Astrocyte (in vitro differentiated cells and primary cell): ENCODE data around the gene PIAS1. TPM values are rescaled to one million over a fixed set of nuclear protein-coding genes. Genes with fewer than 3 reads are reported as not detected.

Experiments
- DNase-seq: peaks from one replicate; pipeline ENCODE4 v3.0.0-alpha.2; 2010; ENCODE audit warnings: low read depth
- FAIRE-seq: peaks from 2 replicates; lab custom pipeline; 2011; peaks lifted over from hg19 to GRCh38; lab: Jason Lieb, UNC
- H2AFZ ChIP-seq: 2 replicates; pipeline ENCODE4 v1.6.0; 2012; ENCODE audit warnings: low read depth, low read length, inconsistent platforms
- H3K27ac ChIP-seq: 2 replicates; pipeline ENCODE4 v1.5.1; 2011; ENCODE audit warnings: low read depth, low read length, inconsistent platforms
- H3K27me3 ChIP-seq: 2 replicates; pipeline ENCODE4 v1.6.0; 2011; ENCODE audit warnings: low read length, inconsistent platforms; ENCODE audit not compliant: insufficient read depth
- H3K36me3 ChIP-seq: 2 replicates; pipeline ENCODE4 v1.5.1; 2011; ENCODE audit warnings: low read length, inconsistent platforms; ENCODE audit not compliant: insufficient read depth
- H3K4me1 ChIP-seq: 2 replicates; pipeline ENCODE4 v1.5.1; 2011; ENCODE audit warnings: low read length, inconsistent platforms; ENCODE audit not compliant: insufficient read depth
- H3K4me2 ChIP-seq: 2 replicates; pipeline ENCODE4 v1.6.0; 2012; ENCODE audit warnings: low read length, inconsistent platforms
- H3K4me3 ChIP-seq: 2 replicates; pipeline ENCODE4 v1.5.1; 2011; ENCODE audit warnings: low read depth, mild to moderate bottlenecking, low read length, inconsistent platforms; ENCODE audit not compliant: insufficient read depth
- H3K79me2 ChIP-seq: 2 replicates; pipeline ENCODE4 v1.6.0; 2012; ENCODE audit warnings: mild to moderate bottlenecking, low read length, inconsistent platforms; ENCODE audit not compliant: insufficient read depth
- H3K9ac ChIP-seq: 2 replicates; pipeline ENCODE4 v1.6.0; 2012; ENCODE audit warnings: mild to moderate bottlenecking, low read length, inconsistent platforms
- H3K9me3 ChIP-seq: 2 replicates; pipeline ENCODE4 v1.5.1; 2012; ENCODE audit warnings: low read depth, mild to moderate bottlenecking, low read length, inconsistent platforms; ENCODE audit not compliant: insufficient read depth
- H4K20me1 ChIP-seq: 2 replicates; pipeline ENCODE4 v1.6.0; 2012; ENCODE audit warnings: low read length, inconsistent platforms; ENCODE audit not compliant: insufficient read depth
- H3K27ac Mint-ChIP-seq: one replicate; pipeline ENCODE4 v1.8.0; 2021; ENCODE audit warnings: mild to moderate bottlenecking, mixed read lengths; ENCODE audit not compliant: unreplicated experiment
- H3K27me3 Mint-ChIP-seq: one replicate; pipeline ENCODE4 v1.8.0; 2021; ENCODE audit warnings: low read depth, mixed read lengths; ENCODE audit not compliant: unreplicated experiment
- H3K36me3 Mint-ChIP-seq: one replicate; pipeline ENCODE4 v1.8.0; 2021; ENCODE audit warnings: low read depth, mixed read lengths; ENCODE audit not compliant: unreplicated experiment
- H3K4me1 Mint-ChIP-seq: one replicate; pipeline ENCODE4 v1.8.0; 2021; ENCODE audit warnings: low read depth, mixed read lengths; ENCODE audit not compliant: unreplicated experiment
- H3K4me3 Mint-ChIP-seq: one replicate; pipeline ENCODE4 v1.8.0; 2021; ENCODE audit warnings: mild to moderate bottlenecking, moderate library complexity, mixed read lengths; ENCODE audit not compliant: unreplicated experiment
- H3K9me3 Mint-ChIP-seq: one replicate; pipeline ENCODE4 v1.8.0; 2021; ENCODE audit warnings: mild to moderate bottlenecking, mixed read lengths; ENCODE audit not compliant: unreplicated experiment
- EZH2 ChIP-seq: IDR thresholded peaks from 2 replicates; pipeline ENCODE4 v1.6.1; 2012; ENCODE audit warnings: mild to moderate bottlenecking, low read length, inconsistent platforms; ENCODE audit not compliant: insufficient read depth
- total RNA-seq: library from RNA; stranded (reverse); gene quantifications from 2 replicates; pipeline ENCODE4 v1.2.1, GENCODE V29; 2021
- TF ChIP-seq, protein P1 (sequence below): IDR thresholded peaks from 2 replicates; pipeline ENCODE4 v1.5.1; 2011; ENCODE audit warnings: low read depth, mild to moderate bottlenecking, inconsistent platforms, low read length, moderate library complexity; ENCODE audit not compliant: insufficient read depth

The PIAS1 gene
- total RNA-seq, 1 donor from 2014 or later, result 30.2 TPM

DNA sequence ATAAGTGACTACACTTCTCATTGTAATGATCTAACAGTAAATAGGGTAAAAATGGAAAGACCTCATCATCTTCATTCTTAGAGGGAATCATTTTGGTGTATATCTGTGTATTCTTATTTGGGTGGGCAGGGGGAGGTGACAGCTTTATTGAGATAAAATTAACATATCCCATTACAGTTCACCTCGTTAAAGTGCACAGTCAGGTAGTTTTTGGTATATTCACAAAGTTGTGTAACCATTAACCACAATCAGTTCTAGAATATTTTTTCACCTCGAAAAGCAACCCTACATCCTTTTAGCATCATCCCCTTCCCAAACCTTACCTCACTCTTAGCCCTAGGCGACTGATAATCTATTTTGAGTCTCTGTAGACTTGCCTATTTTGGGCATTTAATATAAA is 8.1 kb downstream of the PIAS1 start:
- FAIRE-seq, result no peak
- Histone ChIP-seq H3K27ac (no peak overlapping the region), H2AFZ (no peak overlapping the region), H3K9ac (no peak overlapping the region), H3K4me1 (no peaks in the 10 kb centered on the region), H3K79me2 (peaks cover 100% of the 10 kb centered on the region), H3K27me3 (no peaks in the 10 kb centered on the region), H3K36me3 (no peaks in the 10 kb centered on the region), H4K20me1 (peaks cover 89% of the 10 kb centered on the region), H3K4me2 (no peak overlapping the region), H3K9me3 (no peaks in the 10 kb centered on the region), H3K4me3 (no peak overlapping the region)
- H3K4me1 Mint-ChIP-seq, result peaks cover 21% of the 10 kb centered on the region
- no peak for TF ChIP-seq EZH2
- TF ChIP-seq, protein P1, sequence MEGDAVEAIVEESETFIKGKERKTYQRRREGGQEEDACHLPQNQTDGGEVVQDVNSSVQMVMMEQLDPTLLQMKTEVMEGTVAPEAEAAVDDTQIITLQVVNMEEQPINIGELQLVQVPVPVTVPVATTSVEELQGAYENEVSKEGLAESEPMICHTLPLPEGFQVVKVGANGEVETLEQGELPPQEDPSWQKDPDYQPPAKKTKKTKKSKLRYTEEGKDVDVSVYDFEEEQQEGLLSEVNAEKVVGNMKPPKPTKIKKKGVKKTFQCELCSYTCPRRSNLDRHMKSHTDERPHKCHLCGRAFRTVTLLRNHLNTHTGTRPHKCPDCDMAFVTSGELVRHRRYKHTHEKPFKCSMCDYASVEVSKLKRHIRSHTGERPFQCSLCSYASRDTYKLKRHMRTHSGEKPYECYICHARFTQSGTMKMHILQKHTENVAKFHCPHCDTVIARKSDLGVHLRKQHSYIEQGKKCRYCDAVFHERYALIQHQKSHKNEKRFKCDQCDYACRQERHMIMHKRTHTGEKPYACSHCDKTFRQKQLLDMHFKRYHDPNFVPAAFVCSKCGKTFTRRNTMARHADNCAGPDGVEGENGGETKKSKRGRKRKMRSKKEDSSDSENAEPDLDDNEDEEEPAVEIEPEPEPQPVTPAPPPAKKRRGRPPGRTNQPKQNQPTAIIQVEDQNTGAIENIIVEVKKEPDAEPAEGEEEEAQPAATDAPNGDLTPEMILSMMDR, result no peak
- no peaks in the 10 kb centered on the region for H3K27me3 Mint-ChIP-seq
- no peaks in the 10 kb centered on the region for H3K9me3 Mint-ChIP-seq
- no peak for DNase-seq
- no peak overlapping the region for H3K4me3 Mint-ChIP-seq
- H3K27ac Mint-ChIP-seq, result no peak overlapping the region
- H3K36me3 Mint-ChIP-seq, result peaks cover 2% of the 10 kb centered on the region

DNA sequence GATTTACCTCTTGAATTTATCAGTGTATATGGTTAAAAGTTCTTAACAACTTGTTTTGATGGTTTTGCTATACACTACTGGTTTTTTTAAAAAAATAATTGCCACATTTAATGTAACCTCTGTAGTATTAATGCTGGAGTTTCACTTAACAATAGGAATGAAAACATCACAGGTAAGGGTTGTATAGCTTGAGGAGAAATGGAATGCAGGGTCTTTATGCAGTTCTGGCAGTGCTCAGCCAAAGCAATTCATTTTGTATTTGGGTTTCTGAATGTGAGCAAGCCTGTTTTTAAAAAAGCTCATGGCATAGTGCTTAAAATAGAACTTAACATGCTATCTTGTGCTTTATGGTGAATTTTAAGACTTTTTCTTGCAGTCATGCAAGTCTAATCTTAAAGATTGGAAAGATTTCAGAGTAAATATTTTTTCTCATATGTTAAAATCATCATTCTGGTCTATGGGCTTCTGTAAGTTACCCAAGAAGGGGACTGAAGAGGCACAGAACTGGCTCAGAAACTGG is 8.9 kb downstream of the PIAS1 start:
- H3K4me3 ChIP-seq, result no peak overlapping the region
- Mint-ChIP-seq H3K27me3 (no peaks in the 10 kb centered on the region), H3K9me3 (no peaks in the 10 kb centered on the region), H3K4me3 (no peak overlapping the region), H3K27ac (no peak overlapping the region), H3K4me1 (peaks cover 14% of the 10 kb centered on the region), H3K36me3 (peaks cover 2% of the 10 kb centered on the region)
- DNase-seq (no peak), FAIRE-seq (no peak)
- TF ChIP-seq EZH2, result no peak
- TF ChIP-seq, protein P1, result no peak
- H3K27ac ChIP-seq, result no peak overlapping the region
- peaks cover 100% of the 10 kb centered on the region for H3K79me2 ChIP-seq
- no peaks in the 10 kb centered on the region for H3K27me3 ChIP-seq
- H3K9ac ChIP-seq, result no peak overlapping the region
- peaks cover 88% of the 10 kb centered on the region for H4K20me1 ChIP-seq
- H3K9me3 ChIP-seq, result no peaks in the 10 kb centered on the region
- no peak overlapping the region for H3K4me2 ChIP-seq
- H3K36me3 ChIP-seq, result no peaks in the 10 kb centered on the region
- no peak overlapping the region for H2AFZ ChIP-seq
- no peaks in the 10 kb centered on the region for H3K4me1 ChIP-seq

DNA sequence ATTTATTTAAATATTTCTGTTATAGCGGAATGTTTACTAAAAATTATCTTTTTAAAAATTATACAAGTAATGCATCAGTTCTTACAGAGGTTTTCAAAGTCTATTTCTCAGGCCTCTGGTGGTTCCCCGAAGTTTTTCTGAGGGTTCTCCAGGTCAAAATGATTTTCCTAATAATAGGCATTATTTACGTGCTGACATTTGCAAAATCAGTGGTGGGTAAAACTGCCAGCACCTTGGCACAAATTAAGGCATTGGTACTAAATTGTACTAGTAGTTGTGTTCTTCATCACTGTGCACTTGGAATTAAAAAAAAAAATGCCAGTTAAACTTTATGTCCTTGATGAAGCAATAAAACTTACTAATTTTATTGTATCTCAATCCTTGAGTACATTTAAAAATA is 9.5 kb downstream of the PIAS1 start:
- no peak overlapping the region for H3K27ac Mint-ChIP-seq
- TF ChIP-seq EZH2, result no peak
- TF ChIP-seq, protein P1, result no peak
- H4K20me1 ChIP-seq, result peaks cover 89% of the 10 kb centered on the region
- H3K9me3 Mint-ChIP-seq, result no peaks in the 10 kb centered on the region
- no peak for DNase-seq
- H3K27me3 ChIP-seq, result no peaks in the 10 kb centered on the region
- FAIRE-seq, result no peak
- H3K9ac ChIP-seq, result no peak overlapping the region
- H3K79me2 ChIP-seq, result peaks cover 100% of the 10 kb centered on the region
- no peaks in the 10 kb centered on the region for H3K4me1 ChIP-seq
- no peak overlapping the region for H3K27ac ChIP-seq
- H3K4me3 ChIP-seq, result no peak overlapping the region
- no peak overlapping the region for H3K4me3 Mint-ChIP-seq
- H3K36me3 Mint-ChIP-seq, result peaks cover 2% of the 10 kb centered on the region
- H3K36me3 ChIP-seq, result no peaks in the 10 kb centered on the region
- H3K4me1 Mint-ChIP-seq, result peaks cover 14% of the 10 kb centered on the region
- H3K4me2 ChIP-seq, result no peak overlapping the region
- no peaks in the 10 kb centered on the region for H3K9me3 ChIP-seq
- no peak overlapping the region for H2AFZ ChIP-seq
- no peaks in the 10 kb centered on the region for H3K27me3 Mint-ChIP-seq
